ENCODE results near the gene RSRC2.
"Not testable (repeated sequence)": the region's sequence is repeated elsewhere in the genome, so short reads cannot be mapped to it uniquely, and the experiment has no call there.

Gene RSRC2

GRCh38 chr12:122484385-122484784 lies 42.4 kb downstream of the RSRC2 start:
- DNase-seq (ENCODE audit: low read depth), result not testable (repeated sequence)

- no peak for DNase-seq (ENCODE audit: low read depth)
These were observed 42.8 kb downstream of the RSRC2 start for GRCh38 chr12:122483969-122484368.

- no peak for DNase-seq (ENCODE audit: low read depth)
These were observed 44.9 kb downstream of the RSRC2 start for GRCh38 chr12:122481861-122482260.

GRCh38 chr12:122480753-122481152 lies 46.0 kb downstream of the RSRC2 start:
- no peak for DNase-seq (ENCODE audit: low read depth)

GRCh38 chr12:122474324-122474716 lies 52.4 kb downstream of the RSRC2 start:
- DNase-seq (ENCODE audit: low read depth), result no peak

GRCh38 chr12:122473543-122474323 lies 53.0 kb downstream of the RSRC2 start:
- DNase-seq (ENCODE audit: low read depth), result no peak

GRCh38 chr12:122471324-122472226 lies 55.2 kb downstream of the RSRC2 start:
- DNase-seq (ENCODE audit: low read depth), result no peak

- DNase-seq (ENCODE audit: low read depth), result not testable (repeated sequence)
These were observed 56.2 kb downstream of the RSRC2 start for GRCh38 chr12:122470576-122470975.

- DNase-seq (ENCODE audit: low read depth), result not testable (repeated sequence)
These were observed 56.9 kb downstream of the RSRC2 start for GRCh38 chr12:122469856-122470255.

GRCh38 chr12:122467983-122468382 lies 58.8 kb downstream of the RSRC2 start:
- no peak for DNase-seq (ENCODE audit: low read depth)

GRCh38 chr12:122464317-122465042 lies 62.3 kb downstream of the RSRC2 start:
- not testable (repeated sequence) for DNase-seq (ENCODE audit: low read depth)

GRCh38 chr12:122460641-122461040 lies 66.1 kb downstream of the RSRC2 start:
- no peak for DNase-seq (ENCODE audit: low read depth)

- DNase-seq (ENCODE audit: low read depth), result no peak
These were observed 66.7 kb downstream of the RSRC2 start for GRCh38 chr12:122460061-122460460.

- no peak for DNase-seq (ENCODE audit: low read depth)
These were observed 67.5 kb downstream of the RSRC2 start for GRCh38 chr12:122459211-122459610.

- no peak for DNase-seq (ENCODE audit: low read depth)
These were observed 68.4 kb downstream of the RSRC2 start for GRCh38 chr12:122458105-122459035.

GRCh38 chr12:122457627-122458026 lies 69.1 kb downstream of the RSRC2 start:
- DNase-seq (ENCODE audit: low read depth), result no peak

GRCh38 chr12:122454739-122455138 lies 72.0 kb downstream of the RSRC2 start:
- DNase-seq (ENCODE audit: low read depth), result no peak

- DNase-seq (ENCODE audit: low read depth), result no peak
These were observed 72.5 kb downstream of the RSRC2 start for GRCh38 chr12:122454250-122454721.
